GM23248 (cell line): ENCODE measurements around the gene TAGLN2. TPM values are rescaled to one million over a fixed set of nuclear protein-coding genes. Genes with fewer than 3 reads are reported as not detected.
A peak's percentile ranks its signal among the peaks of the same experiment; 100 is the strongest.

Source experiments
- DNase-seq: peaks from one replicate; pipeline ENCODE4 v3.0.0-alpha.2; 2015
- H2AFZ ChIP-seq: fragments of 200-600 bp; sonication (generic); 2 replicates; pipeline ENCODE4 v1.6.1; 2016; ENCODE audit warnings: antibody characterized with exemption
- H3F3A ChIP-seq: fragments of 200-600 bp; sonication (generic); 2 replicates; pipeline ENCODE4 v1.6.1; 2016; ENCODE audit warnings: mild to moderate bottlenecking, antibody characterized with exemption, mixed run types; ENCODE audit not compliant: insufficient read depth
- H3K27ac ChIP-seq: fragments of 200-600 bp; sonication (generic); 2 replicates; pipeline ENCODE4 v1.5.1; 2016; ENCODE audit warnings: mild to moderate bottlenecking
- H3K27me3 ChIP-seq: fragments of 200-600 bp; sonication (generic); replicated peaks from 2 replicates; pipeline ENCODE4 v1.6.1; 2016; ENCODE audit warnings: mild to moderate bottlenecking; ENCODE audit not compliant: insufficient read depth
- H3K36me3 ChIP-seq: fragments of 200-600 bp; sonication (generic); 2 replicates; pipeline ENCODE4 v1.6.1; 2016; ENCODE audit warnings: low read depth, mild to moderate bottlenecking
- H3K4me1 ChIP-seq: fragments of 200-600 bp; sonication (generic); 2 replicates; pipeline ENCODE4 v1.6.1; 2016; ENCODE audit warnings: mild to moderate bottlenecking; ENCODE audit not compliant: insufficient read depth
- H3K4me2 ChIP-seq: fragments of 200-600 bp; sonication (generic); one replicate; pipeline ENCODE4 v1.6.1; 2016; ENCODE audit warnings: mild to moderate bottlenecking; ENCODE audit not compliant: unreplicated experiment
- H3K4me3 ChIP-seq: fragments of 200-600 bp; sonication (generic); 2 replicates; pipeline ENCODE4 v1.5.1; 2016; ENCODE audit warnings: mild to moderate bottlenecking
- H3K79me2 ChIP-seq: fragments of 200-600 bp; sonication (generic); 2 replicates; pipeline ENCODE4 v1.6.1; 2016; ENCODE audit warnings: mild to moderate bottlenecking; ENCODE audit not compliant: insufficient read depth
- H3K9ac ChIP-seq: fragments of 200-600 bp; sonication (generic); 2 replicates; pipeline ENCODE4 v1.6.1; 2016; ENCODE audit warnings: mild to moderate bottlenecking
- H3K9me2 ChIP-seq: fragments of 200-600 bp; sonication (generic); 2 replicates; pipeline ENCODE4 v1.6.1; 2016; ENCODE audit warnings: mixed run types, mild to moderate bottlenecking, moderate library complexity; ENCODE audit not compliant: insufficient read depth
- H3K9me3 ChIP-seq: fragments of 200-600 bp; sonication (generic); one replicate; pipeline ENCODE4 v1.6.1; 2017; ENCODE audit warnings: low read depth
- H4K20me1 ChIP-seq: fragments of 200-600 bp; sonication (generic); 2 replicates; pipeline ENCODE4 v1.6.0; 2016; ENCODE audit not compliant: insufficient read depth
- EZH2 ChIP-seq: fragments of 200-600 bp; sonication (generic); IDR thresholded peaks from 2 replicates; pipeline ENCODE4 v1.6.1; 2018; ENCODE audit warnings: antibody characterized with exemption, mild to moderate bottlenecking; ENCODE audit not compliant: insufficient read depth, poor library complexity, severe bottlenecking
- EZH2phosphoT487 ChIP-seq: fragments of 200-600 bp; sonication (generic); IDR thresholded peaks from 2 replicates; pipeline ENCODE4 v1.6.1; 2018; ENCODE audit warnings: antibody characterized with exemption, moderate library complexity, mild to moderate bottlenecking, low read depth; ENCODE audit not compliant: insufficient read depth
- WGBS, 2 experiments: methylation state at CpG; one replicate each; pipeline ENCODE4 v1.1.6; 2015 to 2017; ENCODE audit warnings: low lambda C conversion rate in 2 of 2, low coverage in 1 of 2; ENCODE audit errors: missing lambda C conversion rate in 2 of 2; 5-methylcytosine and 5-hydroxymethylcytosine counted together
- in situ Hi-C: fragments of 300-500 bp; cut with MboI; formaldehyde crosslinking; loops from 2 replicates; pipeline ENCODE4 v1.15.0; 2020
- polyA plus RNA-seq: library from polyadenylated mRNA; unstranded; fragments of >200 nt; fragmentation: Nextera tagmentation; extraction: Ambion mirVana; gene quantifications from 2 replicates; pipeline ENCODE4 v1.2.1, GENCODE V29; 2016
- total RNA-seq: library from RNA; depleted of rRNA; stranded (reverse); fragments of >200 nt; shearing (Covaris generic); gene quantifications from 2 replicates; pipeline ENCODE4 v1.2.3, GENCODE V29; 2014

TAGLN2 gene
- total and polyA plus RNA-seq, 2 experiments from 2014 or later, result 400 to 692 TPM

- Histone ChIP-seq H3K9me3 (no peaks in the 10 kb centered on the region), H4K20me1 (no peaks in the 10 kb centered on the region), H3K4me2 (no peak overlapping the region), H3K36me3 (peaks cover 20% of the 10 kb centered on the region), H3K9me2 (no peaks in the 10 kb centered on the region), H3F3A (peaks cover 50% of the 10 kb centered on the region), H3K9ac (no peak overlapping the region), H3K4me3 (no peak overlapping the region), H3K4me1 (peaks cover 57% of the 10 kb centered on the region), H2AFZ (no peak overlapping the region), H3K27ac (peak overlapping the region; percentile 37), H3K27me3 (no peaks in the 10 kb centered on the region), H3K79me2 (peaks cover 41% of the 10 kb centered on the region)
- DNase-seq, result no peak
- in situ Hi-C loops, result no loop called here
- 57 to 62% methylated on average over 5 of the region's 5 CpGs for WGBS, 2 experiments
- TF ChIP-seq EZH2 (no peak), EZH2phosphoT487 (no peak)
Measured at GRCh38 chr1:159917533-159918351, 7.6 kb downstream of the TAGLN2 start.

- Histone ChIP-seq H3K9me2 (no peaks in the 10 kb centered on the region), H3K36me3 (peaks cover 20% of the 10 kb centered on the region), H3K4me1 (peaks cover 54% of the 10 kb centered on the region), H2AFZ (no peak overlapping the region), H3K27ac (peak overlapping the region; percentile 36), H3F3A (peaks cover 50% of the 10 kb centered on the region), H3K4me2 (peak overlapping the region; percentile 47), H3K27me3 (no peaks in the 10 kb centered on the region), H3K9ac (peak overlapping the region; percentile 26), H3K4me3 (no peak overlapping the region), H3K79me2 (peaks cover 28% of the 10 kb centered on the region), H3K9me3 (no peaks in the 10 kb centered on the region), H4K20me1 (no peaks in the 10 kb centered on the region)
- peak; percentile 85 for DNase-seq
- no peak for TF ChIP-seq EZH2phosphoT487
- no peak for TF ChIP-seq EZH2
- in situ Hi-C loops, result no loop called here
- 47 to 48% methylated on average over 9 of the region's 9 CpGs for WGBS, 2 experiments
Measured at GRCh38 chr1:159916242-159917051, 8.9 kb downstream of the TAGLN2 start.

GRCh38 chr1:159915571-159916241 lies 9.6 kb downstream of the TAGLN2 start:
- no peaks in the 10 kb centered on the region for H3K9me2 ChIP-seq
- in situ Hi-C loops, result no loop called here
- peak overlapping the region; percentile 26; the same call in 1 of the 2 replicates for H3K9ac ChIP-seq
- H3K79me2 ChIP-seq, result peaks cover 21% of the 10 kb centered on the region
- peaks cover 56% of the 10 kb centered on the region for H3K4me1 ChIP-seq
- peaks cover 45% of the 10 kb centered on the region for H3F3A ChIP-seq
- TF ChIP-seq EZH2phosphoT487, result no peak
- no peak for TF ChIP-seq EZH2
- H3K27ac ChIP-seq, result peak overlapping the region; percentile 36
- no peaks in the 10 kb centered on the region for H3K27me3 ChIP-seq
- WGBS, 2 experiments, result 47 to 50% methylated on average over 5 of the region's 5 CpGs
- DNase-seq, result no peak
- H3K36me3 ChIP-seq, result peaks cover 20% of the 10 kb centered on the region
- H3K4me3 ChIP-seq, result no peak overlapping the region
- H3K4me2 ChIP-seq, result peak overlapping the region; percentile 47
- H2AFZ ChIP-seq, result no peak overlapping the region
- no peaks in the 10 kb centered on the region for H4K20me1 ChIP-seq
- no peaks in the 10 kb centered on the region for H3K9me3 ChIP-seq
